ENCODE measurements around the gene PCYT1A.
"Not testable (repeated sequence)": the region's sequence is repeated elsewhere in the genome, so short reads cannot be mapped to it uniquely, and the experiment has no call there.

Gene PCYT1A

DNA sequence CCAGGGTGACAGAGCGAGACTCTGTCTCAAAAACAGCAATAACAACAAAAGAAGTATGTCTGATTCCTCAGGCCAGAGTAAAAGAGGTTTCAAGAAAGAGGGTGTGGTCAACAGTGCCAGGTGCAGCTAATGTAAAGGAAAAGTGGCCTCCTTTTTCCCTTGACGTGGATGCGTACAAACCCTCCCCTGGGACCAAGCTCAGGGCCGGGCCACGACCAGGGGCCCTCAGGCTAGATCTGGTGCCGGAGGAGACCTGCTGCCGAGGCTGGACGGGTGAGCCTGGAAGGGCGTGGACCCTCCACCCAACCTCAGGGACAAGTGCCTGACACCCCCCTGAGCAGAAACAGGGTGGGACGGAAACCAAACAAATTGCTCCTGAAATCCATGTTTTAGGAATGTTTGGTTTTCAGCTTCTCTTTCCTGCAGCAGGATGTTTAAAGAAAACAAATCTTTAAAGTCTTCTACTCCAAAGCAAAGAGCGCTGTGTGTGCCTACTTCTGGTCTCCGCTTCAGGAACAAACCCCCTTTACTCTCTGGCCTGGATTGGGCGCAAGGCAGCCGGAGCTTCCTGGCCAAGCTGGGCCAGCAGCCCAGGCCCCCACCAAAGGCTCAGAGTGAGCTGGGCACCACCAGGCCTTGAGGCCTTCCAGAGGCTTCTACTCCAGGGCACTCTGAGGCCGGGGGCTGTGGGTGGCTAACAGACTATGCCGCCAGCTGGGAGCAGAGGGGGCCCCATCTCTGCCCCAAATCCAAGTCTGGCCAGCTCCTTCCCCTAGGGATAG lies 97.8 kb downstream of the PCYT1A start:
- no peak for DNase-seq

DNA sequence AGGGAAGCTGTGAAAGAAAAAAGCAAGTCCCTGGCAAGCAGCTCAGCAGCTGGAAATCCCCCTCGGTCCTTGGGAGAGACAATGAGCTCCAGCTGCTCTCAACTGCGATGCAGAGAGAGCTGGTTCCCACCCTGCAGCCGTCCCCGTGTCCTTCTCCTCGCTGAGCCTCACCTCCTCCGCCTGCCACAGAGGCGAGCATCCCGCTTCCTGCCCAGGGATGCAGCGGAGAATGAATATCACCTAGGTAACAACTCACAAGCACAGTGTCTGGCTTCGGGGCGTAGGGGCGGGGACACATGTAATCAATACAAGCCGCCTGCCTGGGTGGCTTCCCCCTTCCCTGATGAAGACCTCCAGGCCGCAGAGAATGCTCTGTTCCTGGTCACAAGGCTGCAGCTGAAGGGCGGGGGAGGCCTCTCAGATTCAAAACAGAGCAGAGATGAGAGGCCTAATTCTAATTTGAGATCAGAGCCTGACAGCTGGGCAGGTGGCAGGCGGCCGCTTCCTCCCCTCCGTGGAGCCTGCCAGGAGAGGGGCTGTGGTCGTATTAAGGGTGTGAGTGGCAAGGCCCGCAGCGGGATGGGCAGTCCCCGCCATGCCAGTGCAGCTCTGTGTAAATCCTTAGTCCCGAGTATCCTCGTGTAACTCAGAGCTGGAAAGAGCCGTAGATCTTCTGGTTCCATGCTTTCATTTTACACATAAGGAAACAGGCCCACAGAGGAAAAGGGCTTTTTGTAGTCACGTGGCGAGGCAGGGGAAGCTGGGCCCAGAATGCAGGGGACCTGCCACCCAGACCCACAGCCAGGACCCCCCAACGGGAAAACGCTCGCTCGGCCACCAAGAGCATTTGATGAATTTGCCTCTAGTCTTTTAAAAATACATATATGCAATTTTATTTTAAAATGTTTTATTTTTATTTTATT lies 100.6 kb downstream of the PCYT1A start:
- DNase-seq, result no peak

DNA sequence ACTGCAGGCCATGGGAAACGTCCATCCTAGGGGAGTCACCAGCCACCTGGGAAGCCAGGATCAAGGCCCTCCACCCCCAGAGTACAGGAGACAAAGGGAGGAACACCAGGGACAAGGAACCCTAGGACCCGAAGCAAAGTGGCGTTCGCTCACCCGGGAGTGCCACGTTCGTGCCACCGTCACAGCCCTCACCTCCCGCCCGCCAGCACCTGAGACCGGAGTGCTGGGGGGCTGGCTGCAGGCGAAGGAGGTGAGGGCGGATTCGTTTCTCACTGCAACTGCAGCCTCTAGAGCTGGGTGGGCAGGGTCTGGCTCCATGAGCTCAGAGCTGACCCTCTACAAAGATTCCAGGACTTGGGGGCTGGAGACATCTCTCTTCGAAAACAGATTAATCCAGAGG lies 102.6 kb downstream of the PCYT1A start:
- DNase-seq, result no peak

DNA sequence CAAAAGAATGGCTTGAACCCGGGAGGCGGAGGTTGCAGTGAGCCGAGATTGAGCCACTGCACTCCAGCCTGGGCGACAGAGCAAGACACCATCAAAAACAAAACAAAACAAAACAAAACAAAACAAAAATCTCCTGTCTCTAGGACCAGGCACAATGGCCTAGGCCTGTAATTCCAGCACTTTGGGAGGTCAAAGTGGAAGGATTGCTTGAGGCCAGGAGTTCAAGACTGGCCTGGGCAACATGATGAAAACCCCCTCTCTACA lies 103.4 kb downstream of the PCYT1A start:
- not testable (repeated sequence) for DNase-seq

DNA sequence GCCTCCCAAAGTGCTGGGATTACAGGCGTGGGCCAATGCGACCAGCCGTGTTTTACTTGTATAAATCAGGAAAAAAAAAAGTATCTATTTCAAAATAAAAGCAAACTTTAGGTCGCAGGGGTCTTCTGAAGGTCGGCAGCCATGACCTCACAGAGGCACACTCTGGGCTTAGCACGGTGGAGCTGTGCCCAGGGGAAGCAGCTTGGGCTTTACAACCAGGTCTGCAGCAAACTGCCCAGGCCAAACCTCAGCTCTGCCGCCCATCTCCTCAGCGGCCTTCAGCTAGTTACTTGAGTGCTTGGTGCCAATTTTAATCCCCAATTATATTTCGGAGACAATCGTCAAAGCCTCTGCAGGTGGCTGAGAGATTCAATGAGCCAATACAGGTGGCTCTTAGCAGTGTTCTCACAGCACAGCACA lies 106.4 kb downstream of the PCYT1A start:
- DNase-seq, result no peak

DNA sequence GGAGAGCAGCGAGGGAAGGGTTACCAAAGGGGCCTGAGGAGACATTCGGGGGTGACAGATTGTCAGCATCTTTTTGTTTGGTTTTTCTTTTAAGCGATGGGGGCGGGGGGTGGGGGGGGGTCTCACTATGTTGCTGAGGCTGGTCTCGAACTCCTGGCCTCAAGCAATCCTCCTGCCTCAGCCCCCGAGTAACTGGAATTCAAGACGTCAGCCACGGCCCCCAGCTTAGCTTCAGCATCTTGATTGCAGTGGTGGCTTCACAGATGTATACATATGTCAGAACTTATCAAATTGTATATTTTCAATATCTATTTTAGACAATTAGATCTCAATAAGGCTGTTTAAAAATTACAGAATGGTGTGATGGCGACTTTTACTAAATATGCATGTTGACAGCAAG lies 107.2 kb downstream of the PCYT1A start:
- no peak for DNase-seq

Data from suppressor macrophage treated with lipopolysaccharide for 4 hours (primary cell).